Skeletal muscle cell (primary cell): ENCODE data around the gene CAPN5.
A peak's percentile ranks its signal among the peaks of the same experiment; 100 is the strongest.
"Not testable (repeated sequence)": the region's sequence is repeated elsewhere in the genome, so short reads cannot be mapped to it uniquely, and the experiment has no call there.

Source experiments
- DNase-seq: peaks from one replicate; pipeline ENCODE4 v3.0.0-alpha.2; 2010; ENCODE audit warnings: low read depth
- H3K4me3 ChIP-seq: 2 replicates; pipeline ENCODE4 v1.5.1; 2011; ENCODE audit warnings: low read depth, mild to moderate bottlenecking, control low read depth, low read length, moderate library complexity

CAPN5 gene

DNA sequence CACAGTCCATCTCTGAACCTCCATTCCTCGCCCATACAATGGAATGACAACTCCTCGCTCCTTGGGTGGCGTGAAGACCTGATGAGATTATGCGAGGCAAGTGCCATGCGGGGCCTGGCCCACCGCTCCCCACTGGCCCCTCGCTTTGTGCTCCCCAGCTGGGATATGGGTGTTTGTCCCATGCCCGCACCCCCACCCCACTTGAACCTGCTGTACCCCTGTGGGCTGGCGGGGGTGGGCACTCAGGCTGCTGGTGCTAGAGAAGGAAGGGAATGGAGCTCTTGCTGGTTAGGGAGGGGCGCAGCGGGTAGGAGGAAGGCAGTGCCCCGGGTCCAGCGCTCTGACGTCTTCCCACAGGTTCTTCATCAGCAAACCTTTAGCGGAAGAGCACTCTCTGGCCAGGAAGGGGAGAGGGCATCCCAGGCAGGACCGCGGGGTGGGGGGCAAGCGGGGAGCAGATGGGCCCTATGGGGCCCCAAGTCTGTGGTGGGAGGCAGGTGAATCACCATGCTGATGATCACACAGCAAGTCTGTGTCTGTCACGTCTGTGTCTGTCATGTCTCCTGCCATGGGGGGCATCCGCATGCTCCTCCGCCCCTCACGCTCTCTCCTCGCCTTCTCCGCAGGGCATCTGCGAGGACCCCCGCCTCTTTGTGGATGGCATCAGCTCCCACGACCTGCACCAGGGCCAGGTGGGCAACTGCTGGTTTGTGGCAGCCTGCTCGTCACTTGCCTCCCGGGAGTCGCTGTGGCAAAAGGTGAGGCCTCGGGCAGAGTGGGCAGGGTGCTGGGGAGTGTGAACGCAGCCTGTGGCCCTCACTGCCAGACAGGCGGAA, 26.5 kb downstream of the CAPN5 start:
- no peak for DNase-seq
- H3K4me3 ChIP-seq: no peak overlapping the region

DNA sequence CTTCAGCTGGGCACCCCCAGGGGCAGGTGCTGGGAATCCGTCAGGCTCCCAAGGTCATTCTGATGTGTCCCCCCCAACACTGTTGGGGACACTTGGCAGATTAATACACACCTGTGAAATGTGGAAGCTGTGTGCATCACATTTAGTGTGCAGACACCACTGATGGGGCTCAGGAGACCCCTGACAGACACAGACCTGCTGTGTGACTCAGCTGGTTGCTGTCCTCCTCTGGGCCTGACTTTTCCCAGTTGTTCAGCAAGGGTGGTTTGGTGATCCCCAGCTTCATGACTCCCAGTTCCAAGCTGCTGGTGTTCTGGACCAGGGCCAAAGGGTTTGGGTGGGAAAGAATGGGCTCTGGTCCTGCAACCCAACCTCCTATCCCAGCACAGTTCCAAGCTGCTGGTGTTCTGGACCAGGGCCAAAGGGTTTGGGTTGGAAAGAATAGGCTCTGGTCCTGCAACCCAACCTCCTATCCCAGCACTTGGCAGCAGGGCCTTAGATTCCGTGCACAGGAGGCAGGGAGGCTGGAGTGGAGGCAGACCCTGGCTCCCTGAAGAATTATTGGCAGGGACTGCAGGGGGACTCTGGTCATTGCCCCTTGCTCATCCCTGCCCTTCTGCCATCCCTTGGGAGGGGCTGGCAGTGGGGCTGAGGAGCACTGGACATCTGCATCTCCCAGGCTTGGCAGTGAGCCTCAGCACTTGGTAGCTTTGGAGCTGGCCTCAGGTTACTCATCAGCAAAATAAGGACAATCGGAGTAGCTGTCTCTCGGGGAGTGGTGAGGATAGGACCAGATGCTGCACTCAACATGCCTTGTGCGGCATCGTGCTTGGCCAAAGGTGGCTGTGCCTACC, 27.4 kb downstream of the CAPN5 start:
- H3K4me3 ChIP-seq: no peak overlapping the region
- no peak for DNase-seq

DNA sequence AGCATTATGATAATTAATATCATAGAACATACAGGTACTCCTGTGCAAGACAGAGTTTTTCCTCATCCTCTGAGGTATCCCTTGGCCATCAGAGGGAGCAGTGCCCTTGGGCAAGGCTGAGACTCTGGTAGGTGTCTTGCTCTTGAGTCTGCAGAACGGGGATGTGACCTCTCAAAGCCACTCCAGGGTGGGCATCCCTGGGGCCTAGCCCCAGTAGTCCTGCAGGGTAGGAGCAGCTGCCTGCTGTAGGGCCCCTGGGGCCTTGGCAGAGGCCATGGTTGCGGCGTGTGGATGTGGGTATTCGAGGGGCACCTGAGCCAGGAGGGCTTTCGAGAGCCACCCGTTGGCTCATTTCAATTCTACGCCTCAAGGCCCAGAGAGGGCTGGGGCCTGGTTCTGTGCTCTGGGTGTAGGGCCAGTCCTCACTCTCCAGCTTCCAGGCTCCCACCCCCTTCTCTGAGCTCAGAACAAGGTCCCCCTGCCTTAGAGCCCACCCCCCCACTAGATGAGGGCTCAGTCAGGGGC, 28.1 kb downstream of the CAPN5 start:
- H3K4me3 ChIP-seq: no peak overlapping the region
- DNase-seq: no peak

DNA sequence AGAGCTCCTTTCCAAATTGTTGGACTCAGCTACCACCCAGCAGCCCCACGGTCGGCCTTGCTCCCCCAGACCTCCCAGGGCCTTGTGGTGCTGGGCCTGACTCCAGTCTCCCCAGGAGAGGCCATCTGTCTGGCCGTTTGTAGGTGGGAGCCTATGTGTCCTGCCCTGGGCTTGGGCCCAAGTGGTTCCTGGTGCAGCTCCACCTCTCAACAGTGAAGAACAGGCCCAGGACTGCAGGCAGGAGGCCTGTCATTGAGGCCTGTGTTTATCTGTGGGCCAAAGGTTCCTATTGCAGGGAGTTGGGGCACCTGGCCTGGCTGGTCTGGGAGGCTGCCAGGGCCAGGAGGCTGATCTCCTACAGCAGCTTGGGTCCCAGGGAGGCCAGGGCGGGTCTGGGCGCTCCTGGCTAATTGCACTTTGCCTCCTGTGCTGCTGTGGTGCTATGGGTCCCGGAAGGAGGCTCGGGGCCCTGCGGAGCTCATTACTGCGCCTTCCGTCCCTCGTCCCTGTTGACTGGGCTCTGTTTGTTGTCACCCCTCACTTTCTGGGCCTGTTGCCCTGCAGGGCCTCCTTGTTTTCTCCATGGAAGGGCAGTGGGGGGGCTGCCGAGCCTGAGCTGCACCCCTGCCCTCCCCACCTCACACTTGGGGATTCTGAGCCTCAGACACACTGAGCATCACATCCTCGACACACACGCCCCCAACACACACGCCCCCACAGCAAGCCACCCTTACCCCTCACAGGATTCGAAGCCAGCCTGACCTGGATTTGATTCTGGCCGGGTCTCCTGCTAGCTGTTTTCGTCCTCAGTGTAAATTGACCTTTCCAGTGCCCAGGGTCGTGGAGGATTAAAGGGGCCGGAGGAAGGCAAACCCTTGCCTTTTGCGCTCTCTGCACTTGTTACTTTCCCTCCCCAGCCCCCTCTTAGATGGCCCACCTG, 29.1 kb downstream of the CAPN5 start:
- no peak overlapping the region for H3K4me3 ChIP-seq
- DNase-seq: no peak

DNA sequence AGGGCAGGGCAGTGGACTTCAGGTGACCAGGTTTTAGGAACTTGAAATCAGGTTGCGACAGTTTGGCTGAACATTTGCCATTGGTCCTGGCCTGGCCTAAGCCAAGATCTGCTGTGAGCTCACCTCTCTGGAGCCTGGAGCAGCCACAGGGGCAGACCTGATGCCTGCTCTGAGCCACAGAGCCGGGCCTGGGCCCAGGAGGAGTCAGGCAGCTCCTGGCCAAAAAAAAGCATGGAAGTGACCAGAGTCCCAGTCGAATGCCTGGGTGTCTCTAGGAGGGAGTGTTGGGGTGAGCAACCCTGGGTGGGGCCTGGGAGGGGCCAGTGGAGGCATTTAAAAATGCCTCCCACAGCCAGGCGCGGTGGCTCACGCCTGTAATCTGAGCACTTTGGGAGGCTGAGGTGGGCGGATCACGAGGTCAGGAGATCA, 29.8 kb downstream of the CAPN5 start:
- no peak for DNase-seq
- H3K4me3 ChIP-seq: no peak overlapping the region

DNA sequence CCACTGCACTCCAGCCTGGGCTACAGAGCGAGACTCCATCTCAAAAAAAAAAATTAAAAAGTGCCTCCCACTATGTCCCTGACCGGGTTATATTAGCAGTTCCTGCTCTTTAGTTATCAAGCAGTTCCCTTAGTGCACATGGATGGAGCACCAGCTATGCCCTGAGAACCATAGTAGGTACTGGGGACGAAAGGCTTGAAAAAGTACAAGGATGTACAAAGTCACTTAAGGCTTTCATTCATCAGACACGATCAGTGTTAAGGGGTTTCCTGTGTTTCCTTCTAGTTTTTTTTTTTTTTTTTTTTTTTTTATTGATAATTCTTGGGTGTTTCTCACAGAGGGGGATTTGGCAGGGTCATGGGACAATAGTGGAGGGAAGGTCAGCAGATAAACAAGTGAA, 30.4 kb downstream of the CAPN5 start:
- not testable (repeated sequence) for H3K4me3 ChIP-seq

DNA sequence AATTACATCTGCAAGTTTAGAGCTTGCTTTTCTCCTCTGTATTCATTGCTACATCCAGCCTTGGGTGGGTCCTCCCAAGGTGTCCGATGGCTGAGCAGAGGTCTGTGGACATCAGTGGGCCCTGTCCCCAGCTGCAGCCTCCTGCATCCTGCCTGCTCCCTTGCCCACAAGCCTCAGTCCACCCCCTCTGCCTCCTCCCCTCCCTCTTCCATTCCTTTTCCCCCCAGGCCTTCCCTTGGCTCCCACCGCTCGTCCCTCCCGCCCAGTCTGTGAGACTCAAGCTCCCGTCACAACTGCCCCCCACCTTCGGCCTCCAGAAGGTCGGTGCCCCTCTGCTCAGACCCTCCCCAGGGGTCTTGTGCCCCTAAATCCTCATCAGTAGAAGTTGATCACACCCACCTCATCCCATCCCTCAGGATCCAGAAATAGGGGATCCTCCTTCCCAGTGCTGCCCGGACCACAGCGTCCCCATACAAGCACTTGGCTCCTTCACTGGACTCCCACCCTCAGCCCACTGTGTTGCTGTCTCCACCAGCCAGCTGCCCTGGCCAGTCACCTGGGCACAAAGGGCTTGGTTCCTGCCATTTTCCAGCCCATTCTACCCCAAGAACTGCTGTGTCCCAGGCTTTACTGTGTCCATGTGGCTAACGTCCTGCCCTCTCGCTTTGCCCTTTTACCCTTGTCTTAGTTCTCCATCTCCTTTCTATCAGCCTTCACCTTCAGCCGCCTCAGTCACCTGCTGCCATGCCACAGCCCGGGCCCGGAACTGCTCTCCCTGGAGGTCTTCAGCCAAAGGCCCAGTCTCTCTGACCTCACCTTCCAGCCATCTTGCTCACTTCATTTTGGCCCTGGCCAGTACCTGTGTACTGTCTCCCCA, 33.6 kb downstream of the CAPN5 start:
- no peak for DNase-seq
- H3K4me3 ChIP-seq: no peak overlapping the region

More for the DNA sequence above, 30.4 kb downstream of the CAPN5 start:
- DNase-seq: not testable (repeated sequence)

DNA sequence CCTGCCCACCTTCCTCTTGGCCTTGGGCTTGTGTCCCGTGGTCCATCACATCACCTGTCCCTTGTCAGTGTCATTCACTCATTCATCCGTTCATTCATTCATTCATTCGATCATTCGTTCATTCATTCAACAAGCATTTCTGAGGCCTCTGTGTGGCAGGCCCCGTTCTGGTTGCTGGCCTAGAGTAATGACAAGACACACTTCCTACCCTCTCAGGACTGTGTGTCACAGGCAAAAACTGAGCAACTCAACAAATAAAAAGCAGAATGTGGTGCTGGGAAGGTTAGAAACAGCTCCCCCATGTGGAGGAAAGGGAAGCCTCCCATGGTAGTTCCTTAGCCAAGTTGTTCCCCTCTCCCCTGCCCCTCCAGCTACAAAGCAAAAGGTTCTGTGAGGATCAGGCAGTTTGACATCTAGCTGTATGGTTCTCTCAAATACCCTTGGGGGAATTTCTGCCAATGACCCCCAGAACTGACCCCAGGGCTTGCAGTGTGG, 34.3 kb downstream of the CAPN5 start:
- no peak for DNase-seq
- no peak overlapping the region for H3K4me3 ChIP-seq

DNA sequence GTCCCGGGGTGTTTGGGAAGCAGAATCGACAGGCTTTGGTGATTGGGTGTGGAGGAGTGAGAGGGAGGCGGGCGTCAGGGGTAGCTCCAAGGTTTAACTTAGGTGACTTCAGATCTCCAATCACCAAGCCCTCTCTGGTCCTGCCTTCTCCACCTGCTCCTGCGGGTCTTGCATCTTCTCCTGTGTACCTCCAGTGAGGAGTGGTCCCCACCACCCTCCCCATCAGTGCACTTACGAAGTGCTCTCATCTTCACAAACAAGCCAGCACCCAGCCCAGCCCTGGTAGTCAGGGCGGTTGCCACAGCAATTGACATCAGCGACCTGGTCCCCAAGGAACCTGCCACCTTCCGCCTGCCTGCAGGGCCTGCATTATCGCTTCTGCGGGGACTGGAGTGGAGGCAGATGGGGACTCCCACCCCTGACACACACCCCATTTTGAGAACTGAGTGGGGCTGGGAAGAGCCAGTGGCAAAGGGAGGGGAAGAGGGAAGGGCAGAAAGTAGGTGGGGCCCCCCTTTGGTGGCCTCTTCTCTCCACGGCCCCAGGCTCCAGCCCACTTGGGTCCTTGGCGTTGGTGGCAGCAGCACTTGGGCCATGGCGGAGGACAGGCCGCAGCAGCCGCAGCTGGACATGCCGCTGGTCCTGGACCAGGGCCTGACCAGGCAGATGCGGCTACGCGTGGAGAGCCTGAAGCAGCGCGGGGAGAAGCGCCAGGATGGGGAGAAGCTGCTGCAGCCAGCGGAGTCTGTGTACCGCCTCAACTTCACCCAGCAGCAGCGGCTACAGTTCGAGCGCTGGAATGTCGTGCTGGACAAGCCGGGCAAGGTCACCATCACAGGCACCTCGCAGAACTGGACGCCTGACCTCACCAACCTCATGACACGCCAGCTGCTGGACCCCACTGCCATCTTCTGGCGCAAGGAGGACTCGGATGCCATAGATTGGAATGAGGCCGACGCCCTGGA, 35.8 kb downstream of the CAPN5 start, which contains the start of gene OMP:
Gene OMP (plus strand): TSS at position 595 of the 965 bp plus-strand sequence. CDS start 0 bp downstream, at position 595.
- no peak within 1 kb of the TSS for H3K4me3 ChIP-seq
- no peak for DNase-seq

DNA sequence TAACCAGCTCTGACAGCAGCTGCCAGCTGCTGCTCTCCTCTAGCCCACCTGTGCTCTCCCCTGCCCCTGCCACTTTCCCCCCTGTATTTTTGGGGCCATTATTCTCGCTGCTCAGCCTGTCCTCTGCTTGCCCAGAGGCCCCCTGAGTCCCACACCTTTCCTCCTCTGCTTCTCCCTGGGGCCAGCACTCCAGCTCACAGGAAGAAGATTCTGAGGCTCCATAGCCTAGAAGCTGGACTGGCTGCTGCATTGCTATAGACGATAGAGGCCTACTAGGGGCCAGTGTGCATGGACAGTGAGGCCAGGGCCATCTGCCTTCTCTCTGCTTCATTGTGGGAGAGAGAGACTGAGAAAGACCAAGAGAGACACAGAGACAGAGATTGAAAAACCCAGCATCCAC, 36.5 kb downstream of the CAPN5 start:
- no peak overlapping the region for H3K4me3 ChIP-seq
- DNase-seq: no peak

DNA sequence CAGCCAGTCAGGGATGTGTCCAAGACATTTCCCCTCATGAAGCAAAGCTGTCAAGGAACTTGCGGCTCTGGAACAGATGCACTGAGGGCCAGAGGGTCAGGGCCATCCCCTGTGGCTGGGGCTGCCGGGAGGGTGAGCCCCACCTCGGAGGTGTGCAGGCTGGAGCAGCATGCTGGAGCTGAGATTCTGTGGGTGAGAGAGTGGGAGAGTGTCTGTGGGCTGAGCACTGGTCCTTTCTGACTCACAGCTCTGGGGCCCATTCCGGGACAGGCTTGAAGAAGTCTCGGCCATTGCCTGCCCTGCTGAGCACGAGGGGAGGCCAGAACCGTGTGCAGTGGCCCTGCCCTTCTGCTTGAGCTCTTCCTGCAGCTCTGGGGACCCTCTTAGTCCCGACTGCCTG, 38.0 kb downstream of the CAPN5 start:
- no peak overlapping the region for H3K4me3 ChIP-seq
- no peak for DNase-seq

DNA sequence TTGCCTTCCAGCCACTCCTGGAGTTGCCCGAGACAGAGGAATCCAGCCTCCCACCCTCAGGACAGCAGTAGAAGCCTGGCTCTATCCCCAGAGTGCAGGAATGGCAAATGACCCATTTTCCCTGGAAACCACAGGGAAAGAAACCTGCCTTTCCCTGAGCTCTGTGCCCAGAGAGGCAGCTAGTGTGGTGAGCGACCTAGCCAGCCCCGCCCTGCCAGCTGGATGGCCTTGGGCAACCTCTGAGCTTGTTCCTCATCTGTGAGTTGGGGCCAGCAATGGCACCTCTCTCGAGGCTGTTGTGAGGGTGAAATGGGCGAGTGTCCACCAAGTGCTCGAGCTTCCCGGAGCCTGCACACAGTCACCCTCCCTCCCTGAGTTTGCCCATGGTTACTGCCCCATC, 39.5 kb downstream of the CAPN5 start:
- H3K4me3 ChIP-seq: no peak overlapping the region
- no peak for DNase-seq

DNA sequence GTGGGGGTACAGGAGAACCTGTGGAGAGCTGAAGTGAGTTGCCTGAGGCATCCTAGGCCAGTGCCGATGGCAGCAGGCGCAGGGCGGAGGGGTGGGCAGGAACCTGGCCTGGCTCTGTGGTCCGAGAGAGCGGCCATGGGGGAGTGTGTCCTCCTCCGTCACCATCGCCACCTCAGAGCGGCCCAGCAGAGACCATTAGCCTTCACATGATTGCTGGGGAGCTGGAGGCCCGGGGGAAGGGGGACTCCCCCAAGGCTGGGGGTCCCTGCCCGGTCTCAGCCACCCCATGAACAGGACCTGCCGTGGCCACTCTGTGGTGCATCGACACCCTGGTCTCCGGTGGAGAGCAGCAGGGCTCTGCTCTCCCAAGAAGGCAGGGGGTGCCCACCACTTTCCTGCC, 40.0 kb downstream of the CAPN5 start:
- no peak for DNase-seq
- no peak overlapping the region for H3K4me3 ChIP-seq

DNA sequence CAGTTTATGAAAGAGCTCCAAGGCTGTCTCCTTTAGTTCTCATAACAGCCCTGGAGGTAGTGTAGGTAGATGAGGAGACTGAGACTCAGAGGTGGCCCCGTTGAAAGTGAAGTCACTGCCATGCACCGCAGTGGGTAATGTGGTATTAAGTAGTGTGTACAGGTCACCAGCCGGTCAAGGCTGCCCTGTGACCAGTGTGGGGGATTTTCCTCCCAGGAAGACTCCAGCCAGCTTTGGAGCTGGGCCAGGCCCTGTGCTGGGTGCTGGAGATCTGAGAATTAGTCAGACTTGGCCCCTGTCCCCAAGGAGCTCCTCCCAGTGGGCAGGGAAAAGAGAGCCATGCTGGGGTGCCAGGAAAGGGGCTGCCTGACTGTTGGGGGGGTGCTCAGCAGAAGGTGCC, 41.2 kb downstream of the CAPN5 start:
- peak; percentile 44 for DNase-seq
- H3K4me3 ChIP-seq: no peak overlapping the region

DNA sequence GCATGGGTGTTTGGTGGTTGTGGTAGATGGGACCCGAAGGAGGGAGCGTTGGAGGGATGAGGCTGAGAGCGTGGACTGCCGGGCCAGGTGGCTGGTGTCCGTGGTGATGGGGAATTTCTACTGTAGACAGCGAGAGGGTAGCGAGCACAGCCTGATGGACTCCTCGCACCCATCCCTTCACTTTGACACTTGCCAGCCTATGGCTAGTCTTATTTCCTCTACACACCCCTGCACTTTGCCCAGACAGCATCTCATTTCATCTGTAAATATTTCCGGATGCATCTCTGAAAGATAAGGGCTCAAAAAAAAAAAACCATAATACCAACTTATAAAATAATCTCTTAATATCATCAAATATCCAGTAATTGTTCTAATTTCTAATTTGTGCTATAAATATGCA, 41.7 kb downstream of the CAPN5 start:
- DNase-seq: no peak
- no peak overlapping the region for H3K4me3 ChIP-seq

DNA sequence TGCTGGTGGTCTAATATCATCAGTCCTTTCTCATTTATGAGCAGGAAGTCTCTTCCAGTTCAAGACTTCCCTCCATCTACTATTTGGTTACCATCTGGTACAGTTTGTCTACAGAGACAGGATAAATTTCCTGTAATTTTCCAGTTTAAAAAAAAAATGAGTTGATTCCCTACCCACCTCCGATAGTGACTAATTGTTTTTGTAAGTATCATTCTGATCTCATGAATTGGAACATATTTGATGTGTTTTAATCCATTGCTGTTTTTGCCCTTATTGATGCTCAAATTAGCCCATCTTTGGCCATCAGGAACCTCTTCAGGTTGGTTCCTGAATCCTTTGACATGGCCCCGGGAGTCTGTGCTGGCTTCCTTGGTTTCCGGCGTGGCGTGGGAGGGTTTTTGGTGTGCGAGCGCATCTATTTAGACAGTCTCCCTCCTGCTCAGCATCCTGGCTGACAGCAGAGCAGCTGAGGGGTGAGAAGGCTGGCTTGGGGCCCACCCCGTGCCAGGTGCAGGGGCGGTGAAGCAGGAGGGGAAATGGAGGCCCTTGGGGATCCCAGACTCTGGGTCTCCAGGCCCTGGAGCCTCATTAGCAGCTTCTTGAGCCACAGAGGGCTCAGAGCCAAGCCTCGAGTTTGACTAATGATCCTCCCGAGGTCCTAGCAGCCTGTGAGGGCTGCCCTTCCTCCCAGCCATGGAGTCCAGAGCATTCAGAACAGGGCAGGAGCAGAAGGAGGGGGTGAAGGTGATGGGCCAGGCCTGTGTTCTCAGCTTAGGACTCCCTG, 42.7 kb downstream of the CAPN5 start:
- DNase-seq: no peak

More for the DNA sequence above, 42.7 kb downstream of the CAPN5 start:
- no peak overlapping the region for H3K4me3 ChIP-seq
